ENCODE measurements around the gene MAPK11.

DNA sequence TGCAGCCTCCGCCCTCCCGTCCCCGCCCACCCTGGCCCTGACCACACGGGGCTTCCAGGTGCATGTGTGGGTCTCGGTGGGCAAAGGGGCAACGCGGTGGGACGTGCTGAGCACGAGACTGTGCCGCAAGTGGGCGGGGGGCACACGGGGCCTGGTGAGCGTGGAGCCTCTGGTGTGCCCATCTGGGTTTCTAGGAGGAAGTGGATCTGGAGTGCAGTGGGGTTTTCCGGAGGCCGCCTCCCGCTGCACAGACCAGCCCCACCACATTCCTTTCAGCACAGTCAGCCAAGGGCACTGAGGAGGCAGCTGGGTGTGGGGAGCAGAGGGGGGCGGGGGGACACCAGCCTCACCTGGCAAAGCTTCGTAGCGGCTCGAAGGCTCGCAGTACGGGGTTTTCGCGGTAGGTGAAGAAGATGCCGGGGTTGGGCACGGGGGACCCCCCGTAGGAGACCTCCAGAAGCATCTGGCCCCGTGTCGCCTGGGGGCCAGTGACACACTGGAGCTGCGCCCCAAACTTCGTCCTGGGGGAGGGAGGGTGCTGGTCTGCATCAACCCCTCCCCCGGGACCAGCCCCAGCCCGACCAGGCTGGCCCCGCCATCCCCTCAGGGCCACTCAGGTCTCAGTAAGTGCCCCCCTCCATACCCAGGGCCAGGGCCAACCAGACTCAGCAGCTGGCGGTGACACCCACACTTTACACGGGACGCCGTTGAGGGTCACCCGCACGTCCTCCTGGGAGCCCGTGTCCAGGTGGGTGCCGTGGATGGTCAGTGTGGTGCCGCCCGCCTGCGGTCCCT, 12.4 kb upstream of the MAPK11 start:
- TF ChIP-seq POLR2AphosphoS5 (IDR thresholded peaks at IDR 0.05; ENCODE audit: borderline replicate concordance, low read depth, low read length) (no peak), EZH2 (IDR thresholded peaks at IDR 0.05) (no peak), FOXP2 (optimal IDR thresholded peaks at IDR 0.05; ENCODE audit: control extremely low read depth, extremely low read length, insufficient read depth) (no peak)
